Measurements from ENCODE around the gene GRB14. TPM values are rescaled to one million over a fixed set of nuclear protein-coding genes. Genes with fewer than 3 reads are reported as not detected.
A peak's percentile ranks its signal among the peaks of the same experiment; 100 is the strongest.
"Not testable (repeated sequence)": the region's sequence is repeated elsewhere in the genome, so short reads cannot be mapped to it uniquely, and the experiment has no call there.

Gene GRB14
- total RNA-seq, 1 donor from 2014 or later = 3.2 TPM

DNA sequence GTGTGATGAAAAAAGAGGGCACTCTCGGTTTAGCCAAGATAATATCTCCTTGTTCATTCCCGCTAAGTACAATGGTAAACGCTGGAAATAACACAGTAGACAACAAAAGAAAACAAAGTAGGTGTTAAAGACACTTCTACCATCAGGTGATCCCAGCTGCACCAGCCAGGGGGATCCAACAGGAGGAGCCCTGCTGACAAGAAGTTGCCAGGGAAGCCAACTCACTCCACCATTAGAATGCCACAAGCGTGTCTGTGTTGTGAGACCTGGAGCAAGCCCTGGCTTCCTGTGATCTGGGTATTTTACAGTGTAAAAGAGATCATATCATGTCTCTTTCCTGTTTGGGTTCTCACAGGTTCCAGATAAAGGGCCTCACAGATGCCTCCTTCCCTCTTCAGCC lies 117.0 kb downstream of the GRB14 start:
- DNase-seq (ENCODE audit: extremely low read depth, low read depth, low spot score) = no peak

GRCh38 chr2:164498836-164499235 lies 122.4 kb downstream of the GRB14 start:
- DNase-seq (ENCODE audit: extremely low read depth, low read depth, low spot score) = no peak

GRCh38 chr2:164496881-164497280 lies 124.4 kb downstream of the GRB14 start:
- no peak for DNase-seq (ENCODE audit: extremely low read depth, low read depth, low spot score)

GRCh38 chr2:164496421-164496820 lies 124.9 kb downstream of the GRB14 start:
- no peak for DNase-seq (ENCODE audit: extremely low read depth, low read depth, low spot score)

DNA sequence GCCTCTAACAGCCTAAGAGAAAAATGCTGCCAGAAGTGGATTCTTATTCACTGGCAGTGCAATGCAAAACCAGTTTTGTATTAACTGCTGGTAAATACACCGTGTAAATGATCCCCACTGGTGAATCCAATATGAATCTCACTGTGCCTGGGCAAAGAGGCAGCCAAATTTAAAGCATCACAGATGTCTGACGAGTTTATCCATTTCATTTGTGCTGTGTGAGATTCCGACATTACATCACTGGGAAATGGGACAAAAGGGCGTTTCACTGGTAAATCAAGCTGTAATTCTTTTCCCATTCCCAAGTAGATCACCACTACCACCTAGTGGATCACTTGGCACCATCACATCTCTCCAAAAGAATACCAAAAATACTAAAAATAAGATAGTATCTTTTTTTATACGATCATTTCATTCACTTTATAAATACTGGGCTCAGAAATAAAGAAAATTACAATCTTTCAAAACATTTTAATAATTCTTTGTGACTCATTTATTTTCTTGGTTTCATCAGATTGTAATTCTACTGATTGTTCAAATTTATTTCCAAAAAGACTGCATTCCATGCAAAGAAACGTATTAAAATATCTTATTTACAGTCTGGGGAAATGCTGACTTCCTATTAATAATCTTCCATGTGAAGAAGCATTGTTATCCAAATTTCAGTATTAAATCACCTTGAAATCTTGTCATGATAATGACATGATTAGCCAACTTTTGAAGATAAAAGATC lies 125.6 kb downstream of the GRB14 start:
- DNase-seq (ENCODE audit: extremely low read depth, low read depth, low spot score) = peak; percentile 31

GRCh38 chr2:164485541-164485940 lies 135.7 kb downstream of the GRB14 start:
- no peak for DNase-seq (ENCODE audit: extremely low read depth, low read depth, low spot score)

- DNase-seq (ENCODE audit: extremely low read depth, low read depth, low spot score) = no peak
Observed at GRCh38 chr2:164479460-164479859, 141.8 kb downstream of the GRB14 start.

DNA sequence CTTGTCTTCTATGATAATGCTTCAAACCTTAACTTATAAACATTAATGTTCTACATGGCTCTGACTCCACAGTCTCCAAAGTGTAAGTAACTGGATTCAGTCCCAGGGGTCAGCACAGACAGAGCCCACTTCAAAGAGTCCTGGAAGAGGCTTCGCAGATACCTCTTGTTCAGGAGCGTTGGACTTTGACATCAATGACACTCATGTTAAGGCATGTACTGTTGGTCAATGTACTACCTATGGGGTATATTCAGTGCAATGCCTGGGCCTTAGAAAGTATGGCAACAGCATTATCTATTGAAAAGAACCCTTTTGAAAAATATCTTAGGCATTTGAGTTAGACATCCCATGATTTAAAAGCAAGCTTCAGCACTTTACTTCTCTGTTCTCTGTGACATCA lies 143.1 kb downstream of the GRB14 start:
- DNase-seq (ENCODE audit: extremely low read depth, low read depth, low spot score) = no peak

DNA sequence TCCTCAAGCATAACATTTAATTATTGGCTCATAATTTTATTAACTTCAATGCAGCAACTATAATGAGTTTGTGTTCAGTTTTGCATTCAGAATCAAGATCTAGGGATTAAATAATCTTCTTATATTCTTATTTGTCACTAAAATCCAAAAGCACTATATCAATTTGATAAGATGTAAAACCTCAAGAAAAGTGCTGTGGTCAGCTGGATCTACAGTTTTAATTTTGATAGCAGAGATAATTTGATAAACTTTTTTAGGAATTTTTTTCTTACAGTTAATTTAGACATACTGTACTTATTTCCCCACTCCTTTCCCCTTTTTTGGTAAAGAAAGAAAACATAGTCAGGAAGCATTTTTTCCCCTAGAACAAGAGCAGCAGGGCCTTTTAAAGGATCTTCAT lies 146.4 kb downstream of the GRB14 start:
- no peak for DNase-seq (ENCODE audit: extremely low read depth, low read depth, low spot score)

DNA sequence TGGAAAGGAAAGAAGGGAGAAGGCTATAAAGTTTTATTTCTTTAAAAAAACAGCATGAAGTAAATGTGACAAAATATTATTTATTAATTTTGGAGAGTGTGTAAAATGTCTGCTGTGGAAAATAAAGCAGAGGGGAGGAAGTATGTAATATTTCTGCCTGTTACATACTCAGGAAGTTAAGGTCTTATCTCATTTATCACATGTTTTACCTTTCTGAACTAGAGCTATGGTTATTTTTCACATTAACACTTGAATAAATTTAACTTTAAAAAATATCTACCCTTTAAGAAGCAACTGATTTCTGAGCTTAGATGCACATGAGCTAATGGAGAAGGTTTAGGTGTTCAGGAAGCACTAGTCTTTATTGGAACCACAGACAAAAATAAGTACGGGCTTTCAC lies 148.3 kb downstream of the GRB14 start:
- DNase-seq (ENCODE audit: extremely low read depth, low read depth, low spot score) = no peak

- not testable (repeated sequence) for DNase-seq (ENCODE audit: extremely low read depth, low read depth, low spot score)
Observed at GRCh38 chr2:164465047-164465446, 156.2 kb downstream of the GRB14 start.

DNA sequence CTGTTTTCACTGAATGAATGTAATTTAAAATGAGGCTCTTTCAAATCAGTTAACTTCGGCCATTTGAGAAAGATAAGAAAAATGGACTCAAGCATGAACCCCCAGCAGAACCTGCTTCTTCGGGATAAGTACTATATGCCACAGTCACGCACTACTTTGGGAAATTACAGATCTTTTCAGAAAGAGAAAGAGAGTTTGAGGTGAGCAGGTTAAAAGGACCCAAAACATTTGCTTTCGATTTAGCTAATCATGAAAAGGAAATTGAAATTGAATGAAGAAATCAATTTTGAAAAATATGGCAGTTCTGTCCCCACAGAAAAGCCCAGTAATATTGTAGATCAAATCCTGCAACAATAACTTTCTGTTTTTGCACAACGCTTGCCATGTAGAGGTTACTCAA lies 156.9 kb downstream of the GRB14 start:
- DNase-seq (ENCODE audit: extremely low read depth, low read depth, low spot score) = no peak

GRCh38 chr2:164458792-164459191 lies 162.5 kb downstream of the GRB14 start:
- DNase-seq (ENCODE audit: extremely low read depth, low read depth, low spot score) = no peak

DNA sequence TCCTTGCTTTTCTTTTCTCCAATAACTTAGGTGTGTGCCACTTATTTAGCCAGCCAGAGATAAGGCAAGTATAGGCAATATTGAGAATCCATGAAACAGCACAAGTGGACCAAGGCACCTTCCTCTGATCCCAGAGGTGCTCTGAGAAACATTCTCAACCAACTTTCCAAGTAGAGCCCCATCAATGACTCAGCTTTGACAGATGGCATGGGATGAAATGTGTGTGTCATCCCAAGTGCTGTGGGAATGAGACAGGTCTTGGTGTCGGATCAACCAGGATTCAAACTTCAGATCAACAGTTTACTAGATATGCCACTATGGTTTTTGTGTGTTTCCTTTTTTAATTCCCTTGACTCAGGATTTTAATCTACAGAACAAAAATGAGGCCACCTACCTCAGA lies 164.0 kb downstream of the GRB14 start:
- DNase-seq (ENCODE audit: extremely low read depth, low read depth, low spot score) = no peak

DNA sequence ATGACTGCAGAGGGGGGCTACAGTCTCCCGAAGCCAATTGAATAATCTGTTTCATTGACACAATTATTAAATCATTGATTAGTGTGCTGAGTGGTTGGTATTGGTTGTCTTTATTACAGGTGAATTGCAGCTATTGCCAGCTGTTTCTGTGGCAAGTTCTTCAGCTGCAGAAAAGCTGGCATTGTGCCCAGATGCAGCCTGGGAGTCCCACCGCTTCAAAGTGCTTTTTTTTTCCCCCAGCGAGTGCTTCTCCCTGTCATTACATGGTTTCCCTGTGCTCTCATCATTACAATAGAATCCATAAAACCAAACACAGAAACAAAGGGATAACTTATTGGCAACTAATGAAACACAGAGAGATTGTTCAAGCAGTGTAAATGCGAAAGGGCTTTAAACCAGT lies 164.7 kb downstream of the GRB14 start:
- DNase-seq (ENCODE audit: extremely low read depth, low read depth, low spot score) = no peak

- no peak for DNase-seq (ENCODE audit: extremely low read depth, low read depth, low spot score)
Observed at GRCh38 chr2:164453656-164454305, 167.5 kb downstream of the GRB14 start.

GRCh38 chr2:164450278-164450677 lies 171.0 kb downstream of the GRB14 start:
- no peak for DNase-seq (ENCODE audit: extremely low read depth, low read depth, low spot score)

GRCh38 chr2:164449706-164450105 lies 171.6 kb downstream of the GRB14 start:
- no peak for DNase-seq (ENCODE audit: extremely low read depth, low read depth, low spot score)

GRCh38 chr2:164447660-164448059 lies 173.6 kb downstream of the GRB14 start:
- DNase-seq (ENCODE audit: extremely low read depth, low read depth, low spot score) = no peak

Measured in glomerular endothelial cell (primary cell).